GM21717 (cell line): ENCODE measurements around the gene ALKBH7.

Experiments
- ATAC-seq: cut with Tn5 transposase; IDR thresholded peaks from one replicate; pipeline ENCODE4 v1.9.1; 2021; ENCODE audit warnings: mild to moderate bottlenecking, moderate library complexity; ENCODE audit not compliant: unreplicated experiment

The ALKBH7 gene

GRCh38 chr19:6423499-6424194 lies 51.1 kb downstream of the ALKBH7 start:
- ATAC-seq, result no peak

- no peak for ATAC-seq
These were observed 51.8 kb downstream of the ALKBH7 start, which contains the start of gene KHSRP for GRCh38 chr19:6424195-6424938. KHSRP (minus strand) TSS chr19:6424811; CDS start chr19:6424701, 110 bp downstream.
